Panc1 (cell line): ENCODE data around the gene GRIP2. TPM values are rescaled to one million over a fixed set of nuclear protein-coding genes. Genes with fewer than 3 reads are reported as not detected.

Experiments
- ATAC-seq: fragments of 200-7000 bp; cut with Tn5 transposase; 2 replicates; pipeline ENCODE4 v1.9.1; 2020; ENCODE audit warnings: mild to moderate bottlenecking, moderate library complexity
- BruUV-seq: library from RNA; stranded (reverse); fragments of 400-500 nt; replicated peaks from 2 replicates; lab custom pipeline; 2021; lab: Mats Ljungman, UMichigan
- CTCF ChIA-PET: fragments of 300-600 bp; sonication (Branson Sonifier 250); formaldehyde crosslinking; loops from one replicate; lab custom pipeline; 2022; ENCODE audit warnings: antibody characterized with exemption; lab: Charles Lee
- POLR2A ChIA-PET: fragments of 300-600 bp; sonication (Branson Sonifier 250); formaldehyde crosslinking; loops from one replicate; lab custom pipeline; 2022; ENCODE audit warnings: antibody characterized with exemption; lab: Charles Lee
- DNase-seq: peaks from one replicate; pipeline ENCODE4 v3.0.0-alpha.2; 2010; ENCODE audit warnings: low read depth, low spot score
- H3K27ac ChIP-seq: 2 replicates; pipeline ENCODE4 v1.5.1; 2011; ENCODE audit warnings: mild to moderate bottlenecking, low read length, inconsistent platforms
- H3K27me3 ChIP-seq: fragments of 200-500 bp; sonication (Bioruptor generic); 2 replicates; pipeline ENCODE4 v1.6.0; 2014; ENCODE audit warnings: low read length, inconsistent platforms; ENCODE audit not compliant: control insufficient read depth, insufficient read depth
- H3K36me3 ChIP-seq: fragments of 200-500 bp; sonication (Bioruptor generic); 2 replicates; pipeline ENCODE4 v1.5.1; 2014; ENCODE audit warnings: inconsistent platforms, mild to moderate bottlenecking, low read length, moderate library complexity; ENCODE audit not compliant: control insufficient read depth, insufficient read depth
- H3K4me1 ChIP-seq: 2 replicates; pipeline ENCODE4 v1.5.1; 2011; ENCODE audit warnings: inconsistent platforms, mild to moderate bottlenecking, low read length, moderate library complexity; ENCODE audit not compliant: control insufficient read depth, insufficient read depth
- H3K4me3 ChIP-seq, 2 experiments: 2 replicates each; pipeline ENCODE4 v1.5.1; 2011 to 2012; ENCODE audit warnings: low read depth in 2 of 2, low read length in 2 of 2, mild to moderate bottlenecking in 2 of 2, inconsistent platforms in 1 of 2, moderate library complexity in 1 of 2
- H3K9me3 ChIP-seq: fragments of 200-500 bp; sonication (Bioruptor generic); 2 replicates; pipeline ENCODE4 v1.5.1; 2014; ENCODE audit warnings: low read depth, mild to moderate bottlenecking, inconsistent platforms, low read length, moderate library complexity; ENCODE audit not compliant: control insufficient read depth, insufficient read depth
- CTCF ChIP-seq: fragments of 450-650 bp; IDR thresholded peaks from 2 replicates; pipeline ENCODE4 v1.5.1; 2017; ENCODE audit warnings: mild to moderate bottlenecking
- POLR2AphosphoS5 ChIP-seq: IDR thresholded peaks from 2 replicates; pipeline ENCODE4 v1.6.1; 2012; ENCODE audit warnings: mild to moderate bottlenecking, low read depth, low read length, moderate library complexity
- REST ChIP-seq, 2 experiments: IDR thresholded peaks; 2 replicates each; pipeline ENCODE4 v1.6.1; 2011 to 2012; ENCODE audit warnings: low read depth in 2 of 2, control low read depth in 1 of 2, low read length in 1 of 2, mild to moderate bottlenecking in 1 of 2, moderate library complexity in 1 of 2; ENCODE audit not compliant: insufficient read depth in 1 of 2
- SIN3A ChIP-seq: IDR thresholded peaks from 2 replicates; pipeline ENCODE4 v1.6.1; 2012; ENCODE audit warnings: low read depth, mild to moderate bottlenecking, low read length, moderate library complexity, borderline replicate concordance; ENCODE audit not compliant: insufficient read depth
- TCF7L2 ChIP-seq: IDR thresholded peaks from 2 replicates; pipeline ENCODE4 v1.6.1; 2011; ENCODE audit warnings: mild to moderate bottlenecking, low read depth, low read length, inconsistent platforms
- in situ Hi-C: cut with HindIII; loops from 2 replicates; pipeline ENCODE4 v1.10.0; 2016; ENCODE audit warnings: low sequenced_read_pairs, low pct_unique_long_range_greater_than_20kb
- intact Hi-C: fragments of 100-400 bp; cut with micrococcal nuclease; formaldehyde crosslinking; loops from one replicate; pipeline ENCODE4 v1.10.0; 2022; ENCODE audit not compliant: unreplicated experiment
- total RNA-seq: library from RNA; stranded (reverse); gene quantifications from one replicate; pipeline ENCODE4 v1.2.1, GENCODE V29; 2021; ENCODE audit not compliant: unreplicated experiment

The GRIP2 gene
- total RNA-seq, 1 experiment from 2014 or later, result 6.5 TPM

- CTCF ChIA-PET, result no interaction called here
- Histone ChIP-seq H3K36me3 (peaks cover 4% of the 10 kb centered on the region; the same call in 1 of the 2 replicates), H3K9me3 (no peaks in the 10 kb centered on the region), H3K27me3 (no peaks in the 10 kb centered on the region), H3K4me3 (no peak overlapping the region), H3K4me1 (no peaks in the 10 kb centered on the region), H3K27ac (no peak overlapping the region)
- POLR2A ChIA-PET, result no interaction called here
- in situ Hi-C loops, result no loop called here
- intact Hi-C loops, result no loop called here
- no peak for DNase-seq
- no TSS peak for BruUV-seq
- no peak for ATAC-seq
- no peak for TF ChIP-seq SIN3A
- TF ChIP-seq REST (IDR thresholded peaks at IDR 0.05; ENCODE audit: insufficient read depth in 1 of 2, low read depth in 2 of 2, low read length in 1 of 2), result no peak
- no peak for TF ChIP-seq POLR2AphosphoS5
- TF ChIP-seq CTCF, result no peak
- TF ChIP-seq TCF7L2, result no peak
Measured at GRCh38 chr3:14486460-14486859, 53.7 kb downstream of the GRIP2 start.

GRCh38 chr3:14485981-14486380 is 54.2 kb downstream of the GRIP2 start:
- POLR2A ChIA-PET, result no interaction called here
- intact Hi-C loops (no loop called here), in situ Hi-C loops (no loop called here)
- H3K4me1 ChIP-seq, result no peaks in the 10 kb centered on the region
- BruUV-seq, result no TSS peak
- no peak for TF ChIP-seq POLR2AphosphoS5
- TF ChIP-seq SIN3A, result no peak
- TF ChIP-seq TCF7L2, result no peak
- no peak for TF ChIP-seq REST (IDR thresholded peaks at IDR 0.05; ENCODE audit: insufficient read depth in 1 of 2, low read depth in 2 of 2, low read length in 1 of 2)
- no peak for TF ChIP-seq CTCF
- CTCF ChIA-PET, result no interaction called here
- H3K27me3 ChIP-seq, result no peaks in the 10 kb centered on the region
- H3K9me3 ChIP-seq, result no peaks in the 10 kb centered on the region
- H3K27ac ChIP-seq, result no peak overlapping the region
- H3K4me3 ChIP-seq, result no peak overlapping the region
- peaks cover 4% of the 10 kb centered on the region; the same call in 1 of the 2 replicates for H3K36me3 ChIP-seq
- ATAC-seq (no peak), DNase-seq (no peak)
